ENCODE data around the gene CRKL.

The CRKL gene

GRCh38 chr22:20985720-20986119 lies 68.5 kb downstream of the CRKL start:
- no peak for DNase-seq

- no peak for DNase-seq
Measured at GRCh38 chr22:20986365-20986764, 69.2 kb downstream of the CRKL start.

GRCh38 chr22:20987375-20987774 lies 70.2 kb downstream of the CRKL start:
- DNase-seq = no peak

GRCh38 chr22:20988573-20989322 lies 71.5 kb downstream of the CRKL start:
- no peak for DNase-seq

- no peak for DNase-seq
Measured at GRCh38 chr22:20989323-20990138, 72.3 kb downstream of the CRKL start.

- DNase-seq = no peak
Measured at GRCh38 chr22:20990184-20991180, 73.3 kb downstream of the CRKL start.

GRCh38 chr22:20991252-20992055 lies 74.2 kb downstream of the CRKL start:
- no peak for DNase-seq

- no peak for DNase-seq
Measured at GRCh38 chr22:20992056-20992442, 74.8 kb downstream of the CRKL start.

- DNase-seq = no peak
Measured at GRCh38 chr22:20992456-20993303, 75.5 kb downstream of the CRKL start.

GRCh38 chr22:20993304-20994127 lies 76.3 kb downstream of the CRKL start:
- no peak for DNase-seq

GRCh38 chr22:20994128-20994901 lies 77.1 kb downstream of the CRKL start:
- DNase-seq = no peak

GRCh38 chr22:20994902-20995241 lies 77.7 kb downstream of the CRKL start:
- DNase-seq = no peak

GRCh38 chr22:20995329-20996030 lies 78.3 kb downstream of the CRKL start:
- DNase-seq = no peak

GRCh38 chr22:20996031-20996410 lies 78.8 kb downstream of the CRKL start:
- no peak for DNase-seq

- DNase-seq = no peak
Measured at GRCh38 chr22:20996598-20997535, 79.7 kb downstream of the CRKL start.

GRCh38 chr22:20997536-20998257 lies 80.5 kb downstream of the CRKL start:
- DNase-seq = no peak

Measured in activated CD4-positive, CD25-positive, alpha-beta regulatory T cell (primary cell).